HepG2 (cell line): ENCODE measurements around the gene APRT. TPM values are rescaled to one million over a fixed set of nuclear protein-coding genes. Genes with fewer than 3 reads are reported as not detected.

Experiments
- AHR ChIP-seq: IDR thresholded peaks from 2 replicates; pipeline ENCODE4 v1.6.1; 2018; ENCODE audit warnings: missing genetic modification reagents, missing compliant biosample characterization
- CREM ChIP-seq, 2 experiments: sonication (generic) in 1 of 2; formaldehyde crosslinking in 1 of 2; IDR thresholded peaks; 2 replicates each; pipeline versions ENCODE4 v1.4.0 to v1.6.1; 2016 to 2020; ENCODE audit warnings: antibody characterized with exemption in 1 of 2, mild to moderate bottlenecking in 1 of 2, missing genetic modification reagents in 1 of 2
- FOXJ3 ChIP-seq: sonication (generic); formaldehyde crosslinking; IDR thresholded peaks from 2 replicates; pipeline ENCODE4 v1.4.0; 2020; ENCODE audit warnings: missing genetic modification reagents, mild to moderate bottlenecking, borderline replicate concordance
- GFI1 ChIP-seq: sonication (generic); formaldehyde crosslinking; IDR thresholded peaks from 2 replicates; pipeline ENCODE4 v1.5.0; 2020; ENCODE audit warnings: missing genetic modification reagents, mild to moderate bottlenecking, borderline replicate concordance
- HOXA3 ChIP-seq: sonication (generic); formaldehyde crosslinking; IDR thresholded peaks from 2 replicates; pipeline ENCODE4 v1.5.0; 2020; ENCODE audit warnings: missing genetic modification reagents
- IRX3 ChIP-seq: sonication (generic); formaldehyde crosslinking; IDR thresholded peaks from 2 replicates; pipeline ENCODE4 v1.8.1; 2023; ENCODE audit warnings: mild to moderate bottlenecking, low read depth, missing genetic modification reagents, borderline replicate concordance
- MATR3 ChIP-seq: sonication (generic); formaldehyde crosslinking; IDR thresholded peaks from 2 replicates; pipeline ENCODE4 v1.4.0; 2020; ENCODE audit warnings: missing genetic modification reagents
- NFYC ChIP-seq: IDR thresholded peaks from 2 replicates; pipeline ENCODE4 v1.6.1; 2016; ENCODE audit warnings: missing genetic modification reagents, missing compliant biosample characterization
- PITX1 ChIP-seq: sonication (generic); formaldehyde crosslinking; IDR thresholded peaks from 2 replicates; pipeline ENCODE4 v1.5.1; 2020; ENCODE audit warnings: mild to moderate bottlenecking, missing genetic modification reagents
- RXRB ChIP-seq: IDR thresholded peaks from 2 replicates; pipeline ENCODE4 v1.6.1; 2016; ENCODE audit warnings: borderline replicate concordance, missing genetic modification reagents, missing compliant biosample characterization
- SCMH1 ChIP-seq: sonication (generic); formaldehyde crosslinking; IDR thresholded peaks from 2 replicates; pipeline ENCODE4 v1.9.0; 2021; ENCODE audit warnings: missing genetic modification reagents, mild to moderate bottlenecking, borderline replicate concordance
- SRSF9 ChIP-seq: fragments of 200-400 bp; formaldehyde crosslinking; IDR thresholded peaks from 2 replicates; pipeline ENCODE4 v1.6.1; 2018; ENCODE audit warnings: borderline replicate concordance, mild to moderate bottlenecking, low read depth, low read length; ENCODE audit not compliant: insufficient read depth, poor library complexity, severe bottlenecking
- THAP11 ChIP-seq: IDR thresholded peaks from 2 replicates; pipeline ENCODE4 v1.6.1; 2016; ENCODE audit warnings: missing biosample characterization, missing genetic modification reagents
- TMF1 ChIP-seq: sonication (generic); formaldehyde crosslinking; IDR thresholded peaks from 2 replicates; pipeline ENCODE4 v1.8.1; 2022; ENCODE audit warnings: low read depth, missing genetic modification reagents
- TOPORS ChIP-seq: sonication (generic); formaldehyde crosslinking; IDR thresholded peaks from 2 replicates; pipeline ENCODE4 v1.8.0; 2023; ENCODE audit warnings: mild to moderate bottlenecking, missing genetic modification reagents
- YY1 ChIP-seq: IDR thresholded peaks from 2 replicates; pipeline ENCODE4 v1.6.1; 2011; ENCODE audit warnings: low read length, low read depth, moderate library complexity, mild to moderate bottlenecking; ENCODE audit not compliant: insufficient read depth, insufficient replicate concordance
- ZIK1 ChIP-seq: sonication (generic); formaldehyde crosslinking; IDR thresholded peaks from 2 replicates; pipeline ENCODE4 v1.5.0; 2020; ENCODE audit warnings: mild to moderate bottlenecking, low read depth, missing genetic modification reagents, borderline replicate concordance
- ZKSCAN8 ChIP-seq: IDR thresholded peaks from 2 replicates; pipeline ENCODE4 v1.6.1; 2016; ENCODE audit warnings: borderline replicate concordance, missing genetic modification reagents, missing compliant biosample characterization
- ZNF234 ChIP-seq: sonication (generic); formaldehyde crosslinking; conservative IDR thresholded peaks from 2 replicates; pipeline ENCODE4 v1.5.1; 2020; ENCODE audit warnings: mild to moderate bottlenecking, missing genetic modification reagents
- ZNF7 ChIP-seq: IDR thresholded peaks from 2 replicates; pipeline ENCODE4 v1.6.1; 2016; ENCODE audit warnings: missing biosample characterization, missing genetic modification reagents
- ZNF724P ChIP-seq: sonication (generic); formaldehyde crosslinking; IDR thresholded peaks from 2 replicates; pipeline ENCODE4 v1.8.0; 2022; ENCODE audit warnings: missing genetic modification reagents, borderline replicate concordance
- ZNF749 ChIP-seq: sonication (generic); formaldehyde crosslinking; IDR thresholded peaks from 2 replicates; pipeline ENCODE4 v1.8.0; 2022; ENCODE audit warnings: mild to moderate bottlenecking, missing genetic modification reagents, moderate library complexity, borderline replicate concordance
- ZNF766 ChIP-seq: sonication (generic); formaldehyde crosslinking; IDR thresholded peaks from 2 replicates; pipeline ENCODE4 v1.5.0; 2020; ENCODE audit warnings: missing genetic modification reagents, borderline replicate concordance
- ZSCAN30 ChIP-seq: sonication (generic); formaldehyde crosslinking; IDR thresholded peaks from 2 replicates; pipeline ENCODE4 v1.5.0; 2020; ENCODE audit warnings: mild to moderate bottlenecking, missing genetic modification reagents
- polyA plus RNA-seq, 8 experiments: library from polyadenylated mRNA; depleted of rRNA in 3 of 8; stranded (reverse) in 7 of 8; unstranded in 1 of 8; fragments of >200 nt; fragmentation: Illumina TruSeq in 4 of 8; extraction: Trizol in 4 of 8; gene quantifications; 2 replicates each; pipeline versions ENCODE4 v1.2.1 to v1.2.3, GENCODE V29; 2011 to 2016; ENCODE audit warnings: low read depth in 4 of 8, missing spikeins in 1 of 8, mixed read lengths in 1 of 8; ENCODE audit not compliant: insufficient read depth in 1 of 8
- total RNA-seq, 5 experiments: library from RNA; depleted of rRNA; stranded (reverse); fragments of >200 nt; fragmentation: Illumina TruSeq; extraction: Trizol; gene quantifications; 2 replicates each; pipeline ENCODE4 v1.2.3, GENCODE V29; 2016; ENCODE audit warnings: low read depth in 1 of 5
- TF ChIP-seq, protein P1 (sequence below): sonication (generic); formaldehyde crosslinking; IDR thresholded peaks from 2 replicates; pipeline ENCODE4 v1.4.0; 2020; ENCODE audit warnings: mild to moderate bottlenecking, low read depth, missing genetic modification reagents
- TF ChIP-seq, protein P2 (sequence below): sonication (generic); formaldehyde crosslinking; IDR thresholded peaks from 2 replicates; pipeline ENCODE4 v1.5.1; 2020; ENCODE audit warnings: mild to moderate bottlenecking, missing genetic modification reagents

The APRT gene
- total and polyA plus RNA-seq, 2 of the 13 experiments (the other 11 are each of a cell fraction or from before 2014, with no cell fraction given) = 155 to 242 TPM

DNA sequence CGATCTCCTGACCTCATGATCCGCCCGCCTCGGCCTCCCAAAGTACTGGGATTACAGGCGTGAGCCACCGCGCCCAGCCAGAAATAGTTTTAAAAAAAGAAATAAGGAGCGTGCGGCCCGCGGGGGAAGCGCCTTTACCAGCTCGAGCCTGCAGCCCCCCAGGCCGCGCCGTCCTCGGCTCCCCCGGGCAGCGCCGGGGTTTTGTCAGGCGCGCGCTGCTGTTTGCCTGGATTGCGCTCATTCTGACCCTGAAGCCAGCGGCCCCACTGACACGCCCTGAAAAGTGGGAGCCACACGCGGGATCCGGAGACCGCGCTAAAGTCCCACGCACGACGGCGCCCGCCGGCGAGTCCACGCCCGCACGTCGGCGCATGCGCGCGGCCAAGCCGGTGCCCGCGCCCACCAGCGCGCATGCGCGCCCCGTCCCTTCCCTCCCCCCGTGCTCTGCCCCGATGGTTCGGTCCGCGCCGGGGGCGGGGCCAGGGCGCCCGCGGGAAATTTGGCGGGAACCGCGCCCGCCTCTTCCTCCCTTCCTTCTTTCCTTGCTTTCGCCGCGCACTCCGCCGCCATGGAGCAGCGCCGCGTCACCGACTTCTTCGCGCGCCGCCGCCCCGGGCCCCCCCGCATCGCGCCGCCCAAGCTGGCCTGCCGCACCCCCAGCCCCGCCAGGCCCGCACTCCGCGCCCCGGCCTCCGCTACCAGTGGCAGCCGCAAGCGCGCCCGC, 8.3 kb downstream of the APRT start, which contains the start of gene CDT1 (continued):
- TF ChIP-seq, protein P1, sequence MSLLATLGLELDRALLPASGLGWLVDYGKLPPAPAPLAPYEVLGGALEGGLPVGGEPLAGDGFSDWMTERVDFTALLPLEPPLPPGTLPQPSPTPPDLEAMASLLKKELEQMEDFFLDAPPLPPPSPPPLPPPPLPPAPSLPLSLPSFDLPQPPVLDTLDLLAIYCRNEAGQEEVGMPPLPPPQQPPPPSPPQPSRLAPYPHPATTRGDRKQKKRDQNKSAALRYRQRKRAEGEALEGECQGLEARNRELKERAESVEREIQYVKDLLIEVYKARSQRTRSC (CRISPR knock-in tag) = no peak
- TF ChIP-seq TOPORS (CRISPR knock-in tag) (peak; percentile 80; the same call in 1 of the 2 replicates), NFYC (0 out of 2 replicates have a peak, but pooled peaks have one; percentile 15), HOXA3 (CRISPR knock-in tag) (peak; percentile 85), PITX1 (0 out of 2 replicates have a peak, but pooled peaks have one; percentile 49), RXRB (peak; percentile 18; the same call in 1 of the 2 replicates), YY1 (peak; percentile 81), ZNF724P (peak; percentile 65; the same call in 1 of the 2 replicates), ZKSCAN8 (CRISPR knock-in tag) (no peak), ZNF749 (CRISPR knock-in tag) (peak; percentile 74; the same call in 1 of the 2 replicates), FOXJ3 (no peak), GFI1 (CRISPR knock-in tag) (peak; percentile 68; the same call in 1 of the 2 replicates), ZNF234 (peak; percentile 95; the same call in 1 of the 2 replicates), IRX3 (CRISPR knock-in tag) (peak; percentile 46; the same call in 1 of the 2 replicates), CREM (IDR thresholded peaks at IDR 0.05) (no peak), CREM (CRISPR knock-in tag; IDR thresholded peaks at IDR 0.05) (no peak), ZSCAN30 (no peak), AHR (CRISPR knock-in tag) (0 out of 2 replicates have a peak, but pooled peaks have one; percentile 40), THAP11 (peak; percentile 75), ZNF766 (peak; percentile 66; the same call in 1 of the 2 replicates), TMF1 (peak; percentile 46; the same call in 1 of the 2 replicates), ZNF7 (CRISPR knock-in tag) (no peak), SRSF9 (no peak), ZIK1 (CRISPR knock-in tag) (peak; percentile 84; the same call in 1 of the 2 replicates), MATR3 (no peak), SCMH1 (no peak)
- TF ChIP-seq, protein P2, sequence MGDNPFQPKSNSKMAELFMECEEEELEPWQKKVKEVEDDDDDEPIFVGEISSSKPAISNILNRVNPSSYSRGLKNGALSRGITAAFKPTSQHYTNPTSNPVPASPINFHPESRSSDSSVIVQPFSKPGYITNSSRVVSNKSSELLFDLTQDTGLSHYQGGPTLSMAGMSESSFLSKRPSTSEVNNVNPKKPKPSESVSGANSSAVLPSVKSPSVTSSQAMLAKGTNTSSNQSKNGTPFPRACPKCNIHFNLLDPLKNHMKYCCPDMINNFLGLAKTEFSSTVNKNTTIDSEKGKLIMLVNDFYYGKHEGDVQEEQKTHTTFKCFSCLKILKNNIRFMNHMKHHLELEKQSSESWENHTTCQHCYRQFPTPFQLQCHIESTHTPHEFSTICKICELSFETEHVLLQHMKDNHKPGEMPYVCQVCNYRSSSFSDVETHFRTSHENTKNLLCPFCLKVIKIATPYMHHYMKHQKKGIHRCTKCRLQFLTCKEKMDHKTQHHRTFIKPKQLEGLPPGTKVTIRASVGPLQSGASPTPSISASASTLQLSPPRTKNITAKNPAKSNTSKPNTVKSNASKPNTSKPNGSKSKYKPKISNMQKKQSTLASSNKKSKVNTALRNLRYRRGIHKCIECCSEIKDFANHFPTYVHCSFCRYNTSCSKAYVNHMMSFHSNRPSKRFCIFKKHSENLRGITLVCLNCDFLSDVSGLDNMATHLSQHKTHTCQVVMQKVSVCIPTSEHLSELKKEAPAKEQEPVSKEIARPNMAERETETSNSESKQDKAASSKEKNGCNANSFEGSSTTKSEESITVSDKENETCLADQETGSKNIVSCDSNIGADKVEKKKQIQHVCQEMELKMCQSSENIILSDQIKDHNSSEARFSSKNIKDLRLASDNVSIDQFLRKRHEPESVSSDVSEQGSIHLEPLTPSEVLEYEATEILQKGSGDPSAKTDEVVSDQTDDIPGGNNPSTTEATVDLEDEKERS = 0 out of 2 replicates have a peak, but pooled peaks have one; percentile 48
